ENCODE results near the gene TXNDC11. TPM values are rescaled to one million over a fixed set of nuclear protein-coding genes. Genes with fewer than 3 reads are reported as not detected.

The TXNDC11 gene
- total RNA-seq, 5 donors from 2014 or later (not counting 1 experiment from before 2014, with no cell fraction given), result 44.0 to 76.3 (median 54.0) TPM

DNA sequence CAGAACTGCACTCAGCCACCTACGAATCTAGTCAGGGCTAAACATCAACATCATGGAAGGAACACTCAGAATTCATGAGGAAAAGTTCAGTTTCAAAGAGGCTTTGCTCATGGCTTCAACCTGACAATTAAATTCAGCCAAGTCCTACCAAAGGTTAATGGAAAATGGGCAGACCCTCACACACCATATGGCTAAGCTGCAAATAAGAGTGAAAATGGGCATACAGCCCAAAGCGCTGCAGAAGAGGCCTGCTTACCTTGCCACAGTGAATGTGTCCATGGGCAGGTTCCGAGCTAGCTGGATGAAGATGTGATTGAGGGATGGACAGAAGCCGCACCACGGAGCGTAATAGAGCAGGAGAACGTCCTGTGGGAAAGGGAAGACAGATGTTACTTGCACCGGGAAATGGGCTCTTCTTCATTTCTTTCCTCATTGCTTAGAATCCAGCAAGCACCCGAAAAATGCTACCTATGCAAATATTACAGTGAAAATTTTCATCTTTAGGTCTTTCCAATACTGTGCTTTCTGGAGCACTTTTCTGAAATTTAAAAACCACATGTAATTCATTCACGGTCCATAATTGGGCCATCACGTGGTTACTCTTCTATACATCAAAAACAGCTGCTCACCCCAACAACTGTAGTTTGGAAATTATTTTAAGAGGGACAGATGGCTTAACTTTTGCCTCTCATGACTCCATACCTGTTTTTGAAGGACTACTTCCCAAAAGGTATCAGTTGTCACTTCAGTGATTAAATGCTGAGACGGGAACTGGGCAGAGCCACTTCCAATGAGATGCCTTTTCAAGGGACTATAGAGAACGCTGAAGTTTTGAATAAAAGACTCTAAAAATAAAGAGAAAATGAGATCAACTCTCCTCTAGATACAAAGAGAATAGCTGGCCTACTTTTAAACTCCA is 54.8 kb downstream of the TXNDC11 start:
- peaks cover 22 to 41% (median 27%) of the 10 kb centered on the region in 3 donors for H3K4me1 Mint-ChIP-seq
- no peaks in the 10 kb centered on the region for H3K9me3 Mint-ChIP-seq
- no peak overlapping the region for H3K27ac ChIP-seq (ENCODE audit: low read length)
- ChIA-PET POLR2A (interaction anchor here (0.5 to 0.7 kb wide), 3 partner anchors 105 to 394 kb away, joined by 3 to 5 read pairs (median 4); no protein-coding TSS in a partner anchor), CTCF (interaction anchor here in 1 of 2 donors (0.6 kb wide), 1 partner anchor 31 kb away, joined by 3 read pairs; no protein-coding TSS in a partner anchor)
- H3K9me3 ChIP-seq, result no peaks in the 10 kb centered on the region
- H3K27me3 ChIP-seq (replicated peaks in 1 of 2; ENCODE audit: control insufficient read depth in 2 of 2, extremely low read depth in 1 of 2, insufficient read depth in 2 of 2, low read length in 1 of 2), result no peaks in the 10 kb centered on the region
- peaks cover 15 to 69% of the 10 kb centered on the region in 2 donors for H3K36me3 ChIP-seq (ENCODE audit: control insufficient read depth in 2 of 2, extremely low read depth in 1 of 2, insufficient read depth in 1 of 2, low read length in 1 of 2)
- peaks cover 65% of the 10 kb centered on the region for H3K36me3 Mint-ChIP-seq
- H3K4me3 Mint-ChIP-seq, result no peak overlapping the region
- H3K27ac Mint-ChIP-seq, result peak overlapping the region in 1 of 2 donors; percentile 43
- WGBS (ENCODE audit: insufficient coverage), result 94% methylated on average over 4 of the region's 13 CpGs
- H3K27me3 Mint-ChIP-seq, result no peaks in the 10 kb centered on the region
- DNase-seq, result no peak
- no peak overlapping the region for H3K4me3 ChIP-seq (ENCODE audit: control insufficient read depth in 1 of 2, extremely low read depth in 1 of 2, low read length in 1 of 2)
- ATAC-seq (replicated peaks in 1 of 4), result no peak
- peaks cover 3 to 7% of the 10 kb centered on the region in 2 experiments for H3K4me1 ChIP-seq (ENCODE audit: control insufficient read depth in 1 of 2, extremely low read depth in 1 of 2, insufficient read depth in 2 of 2, low read length in 2 of 2)

- Histone ChIP-seq H3K9me3 (no peaks in the 10 kb centered on the region), H3K27ac (ENCODE audit: low read length) (no peak overlapping the region), H3K4me3 (ENCODE audit: control insufficient read depth in 1 of 2, extremely low read depth in 1 of 2, low read length in 1 of 2) (no peak overlapping the region), H3K36me3 (ENCODE audit: control insufficient read depth in 2 of 2, extremely low read depth in 1 of 2, insufficient read depth in 1 of 2, low read length in 1 of 2) (peaks cover 15 to 69% of the 10 kb centered on the region in 2 donors), H3K4me1 (ENCODE audit: control insufficient read depth in 1 of 2, extremely low read depth in 1 of 2, insufficient read depth in 2 of 2, low read length in 2 of 2) (peaks cover 9 to 14% of the 10 kb centered on the region in 2 experiments), H3K27me3 (replicated peaks in 1 of 2; ENCODE audit: control insufficient read depth in 2 of 2, extremely low read depth in 1 of 2, insufficient read depth in 2 of 2, low read length in 1 of 2) (no peaks in the 10 kb centered on the region)
- no peaks in the 10 kb centered on the region for H3K9me3 Mint-ChIP-seq
- no peak overlapping the region for H3K4me3 Mint-ChIP-seq
- ChIA-PET POLR2A (interaction anchor here in 1 of 2 donors (0.9 kb wide), 1 partner anchor 218 kb away, joined by 3 read pairs; no protein-coding TSS in a partner anchor), CTCF (interaction anchor here in 1 of 2 donors (0.9 kb wide), 1 partner anchor 13 kb away, joined by 3 read pairs; no protein-coding TSS in a partner anchor)
- peaks cover 59% of the 10 kb centered on the region for H3K36me3 Mint-ChIP-seq
- no peaks in the 10 kb centered on the region for H3K27me3 Mint-ChIP-seq
- WGBS (ENCODE audit: insufficient coverage), result 98% methylated on average over 5 of the region's 6 CpGs
- peak overlapping the region; percentile 14 to 61 for H3K27ac Mint-ChIP-seq
- H3K4me1 Mint-ChIP-seq, result peaks cover 32 to 50% (median 37%) of the 10 kb centered on the region in 3 donors
- DNase-seq (no peak), ATAC-seq (replicated peaks in 1 of 4) (no peak)
Measured at GRCh38 chr16:11686713-11687380, 55.8 kb downstream of the TXNDC11 start.

DNA sequence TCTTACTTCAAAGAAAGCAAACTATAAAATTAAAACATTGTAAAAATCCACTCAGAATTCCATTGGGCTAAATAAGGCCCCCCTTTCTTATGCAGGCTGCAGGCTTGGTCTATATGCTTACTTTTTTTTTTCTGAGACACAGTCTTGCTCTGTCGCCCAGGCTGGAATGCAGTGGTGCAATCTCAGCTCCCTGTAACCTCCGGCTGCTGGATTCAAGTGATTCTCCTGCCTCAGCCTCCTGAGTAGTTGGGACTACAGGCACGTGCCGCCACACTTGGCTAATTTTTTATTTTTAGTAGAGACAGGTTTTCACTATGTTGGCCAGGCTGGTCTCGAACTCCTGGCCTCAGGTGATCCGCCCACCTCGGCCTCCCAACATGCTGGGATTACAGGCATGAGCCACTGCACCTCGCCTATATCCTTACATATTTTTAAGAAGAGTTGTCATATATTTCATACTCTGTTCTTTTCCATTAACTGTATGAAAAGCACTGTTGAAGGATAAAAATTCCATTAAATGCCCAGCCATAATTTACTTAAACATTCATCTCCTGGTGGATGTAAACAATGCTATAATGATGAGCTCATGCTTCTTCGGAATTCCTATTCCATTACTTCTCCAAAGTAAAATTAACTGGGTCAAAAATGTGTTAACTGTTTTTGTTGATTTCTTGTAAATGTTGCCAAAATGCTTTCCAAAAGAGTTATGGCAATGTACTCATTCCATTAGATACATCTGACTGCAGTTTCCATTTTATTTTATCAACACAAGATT is 56.6 kb downstream of the TXNDC11 start:
- Mint-ChIP-seq H3K36me3 (peaks cover 53% of the 10 kb centered on the region), H3K4me3 (no peak overlapping the region), H3K27ac (peak overlapping the region in 1 of 2 donors; percentile 61), H3K4me1 (peaks cover 40 to 58% (median 44%) of the 10 kb centered on the region in 3 donors), H3K9me3 (no peaks in the 10 kb centered on the region), H3K27me3 (no peaks in the 10 kb centered on the region)
- H3K9me3 ChIP-seq, result no peaks in the 10 kb centered on the region
- ChIA-PET CTCF (interaction anchor here in 1 of 2 donors (0.9 kb wide), 1 partner anchor 14 kb away, joined by 3 read pairs; no protein-coding TSS in a partner anchor), POLR2A (interaction anchor here in 1 of 2 donors (0.9 kb wide), 1 partner anchor 219 kb away, joined by 3 read pairs; no protein-coding TSS in a partner anchor)
- DNase-seq (no peak), ATAC-seq (replicated peaks in 1 of 4) (no peak)
- no peaks in the 10 kb centered on the region for H3K27me3 ChIP-seq (replicated peaks in 1 of 2; ENCODE audit: control insufficient read depth in 2 of 2, extremely low read depth in 1 of 2, insufficient read depth in 2 of 2, low read length in 1 of 2)
- H3K4me1 ChIP-seq (ENCODE audit: control insufficient read depth in 1 of 2, extremely low read depth in 1 of 2, insufficient read depth in 2 of 2, low read length in 2 of 2), result peaks cover 16 to 21% of the 10 kb centered on the region in 2 experiments
- 100% methylated on average over 4 of the region's 9 CpGs for WGBS (ENCODE audit: insufficient coverage)
- no peak overlapping the region for H3K4me3 ChIP-seq (ENCODE audit: control insufficient read depth in 1 of 2, extremely low read depth in 1 of 2, low read length in 1 of 2)
- peaks cover 12 to 61% of the 10 kb centered on the region in 2 donors for H3K36me3 ChIP-seq (ENCODE audit: control insufficient read depth in 2 of 2, extremely low read depth in 1 of 2, insufficient read depth in 1 of 2, low read length in 1 of 2)
- H3K27ac ChIP-seq (ENCODE audit: low read length), result no peak overlapping the region

- peaks cover 21 to 25% of the 10 kb centered on the region in 2 experiments for H3K4me1 ChIP-seq (ENCODE audit: control insufficient read depth in 1 of 2, extremely low read depth in 1 of 2, insufficient read depth in 2 of 2, low read length in 2 of 2)
- ChIA-PET POLR2A (interaction anchor here in 1 of 2 donors (0.7 kb wide), 1 partner anchor 68 kb away, joined by 3 read pairs; no protein-coding TSS in a partner anchor), CTCF (no interaction called here)
- ATAC-seq (replicated peaks in 1 of 4) (no peak), DNase-seq (no peak)
- Mint-ChIP-seq H3K36me3 (peaks cover 51% of the 10 kb centered on the region), H3K27ac (no peak overlapping the region), H3K27me3 (no peaks in the 10 kb centered on the region), H3K4me1 (peaks cover 41 to 62% (median 49%) of the 10 kb centered on the region in 3 donors), H3K9me3 (no peaks in the 10 kb centered on the region), H3K4me3 (no peak overlapping the region)
- H3K27me3 ChIP-seq (replicated peaks in 1 of 2; ENCODE audit: control insufficient read depth in 2 of 2, extremely low read depth in 1 of 2, insufficient read depth in 2 of 2, low read length in 1 of 2), result no peaks in the 10 kb centered on the region
- WGBS (ENCODE audit: insufficient coverage), result 95% methylated on average over 3 of the region's 12 CpGs
- no peak overlapping the region for H3K27ac ChIP-seq (ENCODE audit: low read length)
- no peaks in the 10 kb centered on the region for H3K9me3 ChIP-seq
- peaks cover 12 to 68% of the 10 kb centered on the region in 2 donors for H3K36me3 ChIP-seq (ENCODE audit: control insufficient read depth in 2 of 2, extremely low read depth in 1 of 2, insufficient read depth in 1 of 2, low read length in 1 of 2)
- H3K4me3 ChIP-seq (ENCODE audit: control insufficient read depth in 1 of 2, extremely low read depth in 1 of 2, low read length in 1 of 2), result no peak overlapping the region
Measured at GRCh38 chr16:11684231-11685025, 58.2 kb downstream of the TXNDC11 start.

DNA sequence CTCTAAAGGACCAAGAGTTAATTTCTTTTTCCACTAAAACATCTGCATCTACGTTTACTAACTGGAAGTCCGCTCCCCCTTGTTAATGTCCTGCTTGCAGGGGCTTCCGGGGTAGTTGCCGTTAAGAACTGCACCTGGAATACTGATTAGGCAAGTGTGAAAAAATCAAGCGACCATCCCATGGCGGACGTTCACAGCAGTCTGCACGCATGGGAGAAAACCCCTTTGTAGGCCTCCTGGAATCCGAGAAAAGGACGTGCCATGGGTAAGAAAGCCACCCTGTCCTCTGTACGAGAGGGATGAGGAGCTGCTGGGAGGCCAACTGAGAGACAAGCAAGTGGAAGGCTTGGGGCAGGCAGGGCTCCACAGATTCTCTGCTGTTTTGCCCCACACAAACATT is 59.5 kb downstream of the TXNDC11 start:
- no peaks in the 10 kb centered on the region for H3K9me3 ChIP-seq
- H3K4me3 Mint-ChIP-seq, result no peak overlapping the region
- ChIA-PET POLR2A (no interaction called here), CTCF (no interaction called here)
- peaks cover 35 to 60% (median 44%) of the 10 kb centered on the region in 3 donors for H3K4me1 Mint-ChIP-seq
- 100% methylated on average over 4 of the region's 11 CpGs for WGBS (ENCODE audit: insufficient coverage)
- DNase-seq (no peak), ATAC-seq (replicated peaks in 1 of 4) (no peak)
- H3K9me3 Mint-ChIP-seq, result no peaks in the 10 kb centered on the region
- H3K36me3 Mint-ChIP-seq, result peaks cover 54% of the 10 kb centered on the region
- H3K27me3 Mint-ChIP-seq, result no peaks in the 10 kb centered on the region
- H3K4me1 ChIP-seq (ENCODE audit: control insufficient read depth in 1 of 2, extremely low read depth in 1 of 2, insufficient read depth in 2 of 2, low read length in 2 of 2), result peaks cover 14 to 28% of the 10 kb centered on the region in 2 experiments
- H3K4me3 ChIP-seq (ENCODE audit: control insufficient read depth in 1 of 2, extremely low read depth in 1 of 2, low read length in 1 of 2), result no peak overlapping the region
- H3K27me3 ChIP-seq (replicated peaks in 1 of 2; ENCODE audit: control insufficient read depth in 2 of 2, extremely low read depth in 1 of 2, insufficient read depth in 2 of 2, low read length in 1 of 2), result no peaks in the 10 kb centered on the region
- H3K36me3 ChIP-seq (ENCODE audit: control insufficient read depth in 2 of 2, extremely low read depth in 1 of 2, insufficient read depth in 1 of 2, low read length in 1 of 2), result peaks cover 7 to 78% of the 10 kb centered on the region in 2 donors
- H3K27ac ChIP-seq (ENCODE audit: low read length), result peak overlapping the region; percentile 42
- H3K27ac Mint-ChIP-seq, result peak overlapping the region in 1 of 2 donors; percentile 92

Measured in T-cell (primary cell).